UCSD-AML1 (cell line): Measurements from ENCODE around the gene ARL2.
"Not testable (repeated sequence)": the region's sequence is repeated elsewhere in the genome, so short reads cannot be mapped to it uniquely, and the experiment has no call there.

Experiments
- DNase-seq: peaks from one replicate; lab custom pipeline; 2025; ENCODE audit not compliant: unreplicated experiment; lab: John Stamatoyannopoulos, UW

Gene ARL2

GRCh38 chr11:65013888-65014725 is at the start of gene ARL2:
Gene ARL2, plus strand, starts transcription at chr11:65014160. Its CDS starts 48 bp downstream, at chr11:65014208.
- peak; percentile 91 for DNase-seq

- DNase-seq = no peak
Observed at GRCh38 chr11:64967375-64967774, 46.6 kb upstream of the ARL2 start.

GRCh38 chr11:64969209-64969608 is 44.8 kb upstream of the ARL2 start:
- no peak for DNase-seq

- no peak for DNase-seq
Observed at GRCh38 chr11:64970731-64971151, 43.2 kb upstream of the ARL2 start.

GRCh38 chr11:64971421-64972233 is 42.3 kb upstream of the ARL2 start, which contains the start of gene MAJIN:
Gene MAJIN, minus strand, starts transcription at chr11:64972108. Its CDS starts 12,703 bp downstream, at chr11:64959405.
- no peak for DNase-seq

- DNase-seq = no peak
Observed at GRCh38 chr11:64974124-64974523, 39.8 kb upstream of the ARL2 start.

- no peak for DNase-seq
Observed at GRCh38 chr11:64976651-64977050, 37.3 kb upstream of the ARL2 start.

GRCh38 chr11:64983339-64983738 is 30.6 kb upstream of the ARL2 start:
- DNase-seq = not testable (repeated sequence)

- no peak for DNase-seq
Observed at GRCh38 chr11:64987998-64988854, 25.7 kb upstream of the ARL2 start.

- DNase-seq = no peak
Observed at GRCh38 chr11:64989416-64989815, 24.5 kb upstream of the ARL2 start.

GRCh38 chr11:64990222-64990923 is 23.6 kb upstream of the ARL2 start:
- DNase-seq = peak; percentile 55

GRCh38 chr11:64994318-64994717 is 19.6 kb upstream of the ARL2 start:
- no peak for DNase-seq

- DNase-seq = no peak
Observed at GRCh38 chr11:64996327-64996709, 17.6 kb upstream of the ARL2 start.

- peak; percentile 82 for DNase-seq
Observed at GRCh38 chr11:64996710-64997380, 17.1 kb upstream of the ARL2 start, which contains the start of gene BATF2. Gene BATF2, minus strand, starts transcription at chr11:64996971. Its CDS starts 57 bp downstream, at chr11:64996914.

- DNase-seq = no peak
Observed at GRCh38 chr11:64998141-64998540, 15.8 kb upstream of the ARL2 start.

- DNase-seq = no peak
Observed at GRCh38 chr11:64998690-64999431, 15.1 kb upstream of the ARL2 start.

GRCh38 chr11:64999478-64999877 is 14.5 kb upstream of the ARL2 start:
- no peak for DNase-seq

- no peak for DNase-seq
Observed at GRCh38 chr11:65002706-65003105, 11.3 kb upstream of the ARL2 start.

- no peak for DNase-seq
Observed at GRCh38 chr11:65003282-65003681, 10.7 kb upstream of the ARL2 start.
